ENCODE data around the gene MTA3. TPM values are rescaled to one million over a fixed set of nuclear protein-coding genes. Genes with fewer than 3 reads are reported as not detected.

Gene MTA3
- total RNA-seq (2014; rRNA removed; shearing (Covaris generic)): 57.5 and 61.8 TPM in 2 replicates

GRCh38 chr2:42568401-42569115 lies at the start of gene MTA3:
Gene MTA3, plus strand, starts transcription at chr2:42568632. Its CDS starts 114 bp downstream, at chr2:42568746.
- Histone ChIP-seq H3K27ac (peak within 1 kb of the TSS; percentile 34; the same call in 1 of the 2 replicates), H3K36me3 (peaks cover 16% of the 10 kb centered on the region), H3K4me3 (peak within 1 kb of the TSS; percentile 85), H3K9me3 (replicated peaks) (no peaks in the 10 kb centered on the region), H3K27me3 (no peaks in the 10 kb centered on the region), H3K4me1 (peaks cover 22% of the 10 kb centered on the region)
- peak; percentile 62 to 67 for DNase-seq

- H3K27me3 ChIP-seq: 0 out of 2 replicates have a peak, but pooled peaks cover 3% of the 10 kb centered on the region
- H3K36me3 ChIP-seq: no peaks in the 10 kb centered on the region
- DNase-seq: no peak
- no peak overlapping the region for H3K4me3 ChIP-seq
- no peaks in the 10 kb centered on the region for H3K9me3 ChIP-seq (replicated peaks)
- H3K4me1 ChIP-seq: peaks cover 5% of the 10 kb centered on the region; the same call in 1 of the 2 replicates
- H3K27ac ChIP-seq: no peak overlapping the region
These were observed 48.8 kb upstream of the MTA3 start for GRCh38 chr2:42519624-42520023.

- H3K27ac ChIP-seq: no peak overlapping the region
- DNase-seq: no peak
- peaks cover 5% of the 10 kb centered on the region; the same call in 1 of the 2 replicates for H3K4me1 ChIP-seq
- H3K4me3 ChIP-seq: no peak overlapping the region
- H3K27me3 ChIP-seq: 0 out of 2 replicates have a peak, but pooled peaks cover 3% of the 10 kb centered on the region
- H3K9me3 ChIP-seq (replicated peaks): no peaks in the 10 kb centered on the region
- H3K36me3 ChIP-seq: no peaks in the 10 kb centered on the region
These were observed 46.4 kb upstream of the MTA3 start for GRCh38 chr2:42522035-42522434.

- peak overlapping the region; percentile 29 for H3K4me3 ChIP-seq
- H3K4me1 ChIP-seq: peaks cover 5% of the 10 kb centered on the region; the same call in 1 of the 2 replicates
- H3K27me3 ChIP-seq: 0 out of 2 replicates have a peak, but pooled peaks cover 3% of the 10 kb centered on the region
- no peaks in the 10 kb centered on the region for H3K9me3 ChIP-seq (replicated peaks)
- no peaks in the 10 kb centered on the region for H3K36me3 ChIP-seq
- DNase-seq: peak; percentile 27 to 65
- H3K27ac ChIP-seq: no peak overlapping the region
These were observed 45.1 kb upstream of the MTA3 start for GRCh38 chr2:42523341-42523740.

- no peaks in the 10 kb centered on the region for H3K27me3 ChIP-seq
- H3K9me3 ChIP-seq (replicated peaks): no peaks in the 10 kb centered on the region
- H3K36me3 ChIP-seq: no peaks in the 10 kb centered on the region
- no peak for DNase-seq
- H3K4me1 ChIP-seq: no peaks in the 10 kb centered on the region
- no peak overlapping the region for H3K4me3 ChIP-seq
- no peak overlapping the region for H3K27ac ChIP-seq
These were observed 36.0 kb upstream of the MTA3 start for GRCh38 chr2:42532397-42532796.

GRCh38 chr2:42537493-42537892 lies 30.9 kb upstream of the MTA3 start:
- no peak for DNase-seq
- no peaks in the 10 kb centered on the region for H3K27me3 ChIP-seq
- no peaks in the 10 kb centered on the region for H3K4me1 ChIP-seq
- no peaks in the 10 kb centered on the region for H3K9me3 ChIP-seq (replicated peaks)
- H3K4me3 ChIP-seq: no peak overlapping the region
- H3K36me3 ChIP-seq: no peaks in the 10 kb centered on the region
- no peak overlapping the region for H3K27ac ChIP-seq

- H3K4me3 ChIP-seq: no peak overlapping the region
- no peak for DNase-seq
These were observed 25.6 kb upstream of the MTA3 start for GRCh38 chr2:42542871-42543270.

GRCh38 chr2:42545023-42545721 lies 23.3 kb upstream of the MTA3 start:
- H3K36me3 ChIP-seq: no peaks in the 10 kb centered on the region
- no peak overlapping the region for H3K4me3 ChIP-seq
- no peak for DNase-seq

More at GRCh38 chr2:42542871-42543270, 25.6 kb upstream of the MTA3 start:
- Histone ChIP-seq H3K27me3 (no peaks in the 10 kb centered on the region), H3K27ac (no peak overlapping the region), H3K9me3 (replicated peaks) (no peaks in the 10 kb centered on the region), H3K36me3 (no peaks in the 10 kb centered on the region), H3K4me1 (no peaks in the 10 kb centered on the region; the same call in 1 of the 2 replicates)

GRCh38 chr2:42545841-42546390 lies 22.5 kb upstream of the MTA3 start:
- no peaks in the 10 kb centered on the region for H3K9me3 ChIP-seq (replicated peaks)
- no peaks in the 10 kb centered on the region for H3K36me3 ChIP-seq
- no peak for DNase-seq
- H3K4me1 ChIP-seq: no peaks in the 10 kb centered on the region; the same call in 1 of the 2 replicates
- no peak overlapping the region for H3K4me3 ChIP-seq
- H3K27ac ChIP-seq: no peak overlapping the region
- no peaks in the 10 kb centered on the region for H3K27me3 ChIP-seq

More at GRCh38 chr2:42545023-42545721, 23.3 kb upstream of the MTA3 start:
- no peaks in the 10 kb centered on the region for H3K27me3 ChIP-seq
- no peak overlapping the region for H3K27ac ChIP-seq
- no peaks in the 10 kb centered on the region; the same call in 1 of the 2 replicates for H3K4me1 ChIP-seq
- H3K9me3 ChIP-seq (replicated peaks): no peaks in the 10 kb centered on the region

- H3K4me1 ChIP-seq: no peaks in the 10 kb centered on the region; the same call in 1 of the 2 replicates
- no peak overlapping the region for H3K27ac ChIP-seq
- H3K4me3 ChIP-seq: peak overlapping the region; percentile 37; the same call in 1 of the 2 replicates
- DNase-seq: no peak
- H3K36me3 ChIP-seq: no peaks in the 10 kb centered on the region
- H3K9me3 ChIP-seq (replicated peaks): no peaks in the 10 kb centered on the region
- no peaks in the 10 kb centered on the region for H3K27me3 ChIP-seq
These were observed 21.4 kb upstream of the MTA3 start for GRCh38 chr2:42547014-42547413.

- H3K9me3 ChIP-seq (replicated peaks): no peaks in the 10 kb centered on the region
- no peaks in the 10 kb centered on the region for H3K36me3 ChIP-seq
- no peaks in the 10 kb centered on the region; the same call in 1 of the 2 replicates for H3K4me1 ChIP-seq
- H3K4me3 ChIP-seq: peak overlapping the region; percentile 37
- H3K27me3 ChIP-seq: no peaks in the 10 kb centered on the region
- H3K27ac ChIP-seq: peak overlapping the region; percentile 3; the same call in 1 of the 2 replicates
- peak; percentile 79 to 80 for DNase-seq
These were observed 20.8 kb upstream of the MTA3 start for GRCh38 chr2:42547446-42548295.

- no peak overlapping the region for H3K27ac ChIP-seq
- H3K27me3 ChIP-seq: no peaks in the 10 kb centered on the region
- DNase-seq: no peak
- peaks cover 10% of the 10 kb centered on the region for H3K4me1 ChIP-seq
- no peaks in the 10 kb centered on the region for H3K36me3 ChIP-seq
- H3K4me3 ChIP-seq: no peak overlapping the region
- no peaks in the 10 kb centered on the region for H3K9me3 ChIP-seq (replicated peaks)
These were observed 17.6 kb upstream of the MTA3 start for GRCh38 chr2:42550870-42551269.

GRCh38 chr2:42554392-42554791 lies 14.0 kb upstream of the MTA3 start:
- no peak overlapping the region for H3K4me3 ChIP-seq
- H3K27ac ChIP-seq: no peak overlapping the region
- no peaks in the 10 kb centered on the region; the same call in 1 of the 2 replicates for H3K27me3 ChIP-seq
- DNase-seq: peak; percentile 58 to 65
- H3K9me3 ChIP-seq (replicated peaks): no peaks in the 10 kb centered on the region
- no peaks in the 10 kb centered on the region for H3K36me3 ChIP-seq
- peaks cover 10% of the 10 kb centered on the region for H3K4me1 ChIP-seq

- DNase-seq: peak; percentile 18 to 32
- Histone ChIP-seq H3K4me1 (peaks cover 10% of the 10 kb centered on the region), H3K4me3 (no peak overlapping the region), H3K9me3 (replicated peaks) (no peaks in the 10 kb centered on the region), H3K27me3 (no peaks in the 10 kb centered on the region; the same call in 1 of the 2 replicates), H3K27ac (no peak overlapping the region), H3K36me3 (no peaks in the 10 kb centered on the region)
These were observed 12.0 kb upstream of the MTA3 start for GRCh38 chr2:42556315-42556890.
